GM18508 (cell line): ENCODE measurements around the gene TENM4.

Experiments used
- ATAC-seq: cut with Tn5 transposase; IDR thresholded peaks from one replicate; pipeline ENCODE4 v1.9.1; 2021; ENCODE audit warnings: moderate number of reproducible peaks; ENCODE audit not compliant: insufficient read depth, unreplicated experiment

Gene TENM4

DNA sequence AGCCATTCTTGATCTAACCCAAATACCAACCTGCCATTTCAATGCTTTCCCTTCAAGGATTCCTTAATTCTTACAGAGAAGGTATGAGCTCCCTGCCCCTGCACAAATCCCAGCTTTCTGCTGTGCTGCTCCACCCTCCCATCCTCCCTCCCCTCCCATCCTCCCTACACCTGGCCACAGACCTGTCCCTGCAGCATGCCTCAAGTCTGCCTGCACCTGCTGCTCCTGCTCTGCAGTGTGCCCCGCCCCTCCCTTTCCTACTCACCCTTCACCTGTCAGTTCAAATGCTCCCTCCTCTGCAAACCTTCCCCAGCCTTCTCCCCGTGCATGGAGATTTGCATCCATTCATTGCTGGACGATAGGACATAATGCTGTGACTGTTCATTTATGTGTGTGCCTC is 726.3 kb downstream of the TENM4 start:
- no peak for ATAC-seq

DNA sequence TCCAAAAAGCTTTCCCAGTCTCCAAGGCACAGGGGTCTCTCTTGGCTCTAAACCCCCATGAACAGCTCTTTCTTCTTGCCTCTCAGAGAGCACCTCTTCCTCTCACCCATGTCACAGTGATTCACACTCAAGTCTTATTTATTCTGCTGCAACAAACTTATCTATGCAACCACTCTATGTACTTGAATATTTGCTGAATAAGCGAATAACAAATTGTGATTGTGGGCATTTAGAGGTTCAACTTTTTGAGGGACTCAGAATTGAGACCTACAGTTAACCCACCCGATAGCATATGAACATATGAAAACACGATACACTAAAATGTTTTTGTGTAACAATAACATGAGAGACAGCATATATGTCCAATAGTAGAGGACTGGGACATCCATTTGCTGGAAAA is 729.1 kb downstream of the TENM4 start:
- ATAC-seq, result no peak

DNA sequence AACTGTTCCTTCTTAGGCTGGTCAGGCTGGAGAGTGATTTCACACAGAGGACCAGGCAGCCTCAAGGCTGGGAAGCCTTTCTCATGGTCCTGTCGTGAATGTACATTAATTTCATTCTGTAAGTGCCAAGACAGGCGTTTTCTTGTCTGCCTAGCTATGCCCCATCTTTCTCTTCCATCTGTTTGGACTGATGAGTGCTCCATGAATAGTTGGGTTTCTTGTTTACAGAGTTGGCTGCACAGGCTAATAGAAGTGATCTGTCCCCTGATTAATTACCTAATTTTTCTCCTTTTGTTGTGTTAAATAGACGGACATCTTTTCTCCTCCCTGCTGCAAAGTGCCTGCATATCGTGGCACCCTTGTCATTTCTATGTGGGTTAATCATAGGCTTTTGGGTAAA is 730.4 kb downstream of the TENM4 start:
- ATAC-seq, result no peak

DNA sequence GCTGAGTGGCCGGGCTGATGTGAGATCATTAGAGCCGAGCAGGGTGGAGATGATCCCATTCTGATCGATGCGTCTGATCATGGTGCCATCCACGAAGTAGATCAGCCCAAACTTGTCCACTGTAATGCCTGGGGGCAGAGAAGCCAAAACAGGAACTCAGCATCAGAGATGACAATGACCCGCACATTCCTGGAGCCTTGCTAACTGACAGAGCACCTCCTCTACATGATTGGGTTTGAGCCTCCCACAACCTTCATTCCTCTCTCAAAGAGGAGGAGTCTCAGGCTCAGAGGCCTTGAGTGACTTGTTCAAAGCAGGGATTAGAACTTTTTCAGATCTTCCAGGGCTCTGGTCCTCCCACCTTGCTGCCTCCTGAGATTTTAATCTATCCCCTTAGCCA is 732.4 kb downstream of the TENM4 start:
- no peak for ATAC-seq

DNA sequence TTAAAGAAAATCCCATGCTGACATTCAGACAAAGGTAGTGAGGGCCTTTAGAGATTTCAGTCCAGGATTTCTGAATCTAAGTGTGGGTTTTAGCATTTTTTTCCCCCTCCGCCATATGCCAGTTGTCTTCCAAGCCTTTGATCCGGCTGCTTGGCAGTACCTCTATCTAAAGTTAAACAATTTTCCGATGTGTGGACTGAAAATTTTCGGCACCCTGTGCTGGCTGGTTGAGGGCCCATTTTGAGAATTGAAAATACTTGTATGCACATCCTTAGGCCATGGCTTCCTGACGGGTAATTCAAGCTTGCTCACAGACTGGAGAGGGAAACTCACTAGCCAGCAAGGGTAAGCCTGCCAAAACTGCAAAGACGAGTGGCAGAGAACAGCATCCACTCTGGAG is 734.3 kb downstream of the TENM4 start:
- no peak for ATAC-seq

DNA sequence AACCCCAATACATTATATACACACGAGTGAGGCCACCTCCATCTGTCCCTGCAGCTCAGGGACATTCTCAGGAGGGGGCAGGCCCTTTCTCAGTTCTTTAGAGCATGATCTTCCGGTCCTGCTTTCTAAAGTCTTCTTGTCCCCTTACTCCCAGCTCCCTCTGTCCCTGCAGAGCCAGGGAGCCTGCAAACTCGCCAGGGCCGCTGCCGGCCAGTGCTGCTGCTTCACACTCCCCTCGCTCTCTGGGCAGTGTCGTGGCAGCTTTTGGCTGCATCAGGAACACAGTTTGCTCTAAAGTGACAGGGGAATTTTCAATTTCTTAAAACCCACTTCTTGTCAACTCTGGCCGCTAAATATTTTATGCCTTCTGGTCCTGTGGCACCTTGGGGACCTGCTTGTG is 736.0 kb downstream of the TENM4 start:
- ATAC-seq, result no peak

DNA sequence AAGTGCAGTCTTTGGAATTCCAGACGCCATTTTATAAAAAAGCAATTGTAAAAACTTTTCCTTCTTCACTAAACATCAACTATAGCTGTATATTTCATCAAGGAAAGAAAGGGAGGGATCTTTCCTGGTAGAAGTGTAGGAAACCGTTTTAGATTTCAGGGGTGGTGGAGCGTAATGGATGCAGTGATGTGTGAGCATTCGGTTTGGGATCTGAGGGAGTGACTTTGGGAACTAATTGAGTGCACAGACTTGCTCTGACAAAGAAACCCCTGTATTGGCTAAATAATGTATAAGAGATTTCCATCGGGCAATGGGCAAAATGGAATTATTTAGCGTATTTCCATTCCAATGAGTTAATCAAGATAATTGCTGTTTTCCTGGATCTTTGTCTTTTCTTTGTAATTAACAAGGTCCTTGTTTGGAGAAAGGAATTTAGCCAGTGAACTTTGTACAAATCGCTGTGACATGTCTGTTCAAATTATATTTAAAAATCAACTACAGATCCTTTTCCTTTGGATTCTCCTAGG is 741.2 kb downstream of the TENM4 start:
- no peak for ATAC-seq

DNA sequence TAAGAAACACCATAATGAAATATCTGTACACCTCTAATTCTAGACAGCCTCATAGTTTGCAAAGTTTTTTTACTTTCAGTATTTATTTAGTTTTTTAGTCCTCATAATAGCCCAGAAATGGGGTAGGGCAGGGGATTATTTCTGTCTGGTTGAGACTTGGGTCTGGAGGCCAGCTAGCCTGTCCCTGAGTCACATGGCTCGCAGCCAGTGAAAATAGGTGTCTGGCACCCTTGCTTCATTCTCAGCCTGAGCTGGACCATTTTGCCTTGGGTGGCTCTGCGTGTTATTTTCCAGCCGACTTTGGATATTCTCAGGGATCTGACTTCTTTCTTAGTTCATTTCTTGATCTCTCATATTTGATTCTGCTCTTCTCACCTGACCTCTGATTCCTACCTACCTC is 742.2 kb downstream of the TENM4 start:
- no peak for ATAC-seq

DNA sequence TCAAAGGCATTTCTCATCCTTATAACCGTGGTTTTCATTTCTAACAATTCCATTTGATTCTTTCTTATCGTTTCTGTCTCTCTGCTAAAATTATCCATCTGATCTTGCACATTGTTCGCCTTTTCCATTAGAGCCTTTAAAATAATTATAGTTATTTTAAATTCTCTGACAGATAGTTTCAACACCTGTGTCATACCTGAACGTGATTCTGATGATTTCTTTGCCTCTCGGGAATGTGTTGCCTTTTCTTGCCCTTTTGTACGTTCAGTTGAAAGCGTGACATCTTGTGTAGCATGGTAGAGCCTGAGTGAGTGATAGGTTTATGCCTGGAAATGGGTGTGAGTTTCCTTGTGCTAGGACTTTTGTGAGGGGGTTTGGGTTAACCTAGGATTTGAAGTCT is 744.7 kb downstream of the TENM4 start:
- ATAC-seq, result no peak

DNA sequence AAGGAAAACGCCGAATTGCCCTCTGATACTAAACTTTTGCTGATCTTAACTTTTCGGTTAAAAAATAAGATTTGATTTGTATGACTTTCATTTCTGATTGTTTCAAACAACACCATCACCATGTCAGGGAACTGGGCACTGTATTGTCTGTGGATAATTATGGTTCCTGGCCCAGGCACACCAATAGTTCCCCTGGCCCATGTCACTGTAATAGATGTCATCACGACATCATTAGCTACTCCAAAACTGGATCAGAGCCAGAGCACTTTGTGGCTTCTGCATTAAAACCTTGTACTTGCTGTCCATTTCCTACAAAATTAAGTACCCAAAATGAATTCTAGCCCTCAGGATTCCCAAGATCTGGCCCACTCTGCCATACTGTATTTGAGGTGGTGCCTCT is 746.7 kb downstream of the TENM4 start:
- no peak for ATAC-seq

DNA sequence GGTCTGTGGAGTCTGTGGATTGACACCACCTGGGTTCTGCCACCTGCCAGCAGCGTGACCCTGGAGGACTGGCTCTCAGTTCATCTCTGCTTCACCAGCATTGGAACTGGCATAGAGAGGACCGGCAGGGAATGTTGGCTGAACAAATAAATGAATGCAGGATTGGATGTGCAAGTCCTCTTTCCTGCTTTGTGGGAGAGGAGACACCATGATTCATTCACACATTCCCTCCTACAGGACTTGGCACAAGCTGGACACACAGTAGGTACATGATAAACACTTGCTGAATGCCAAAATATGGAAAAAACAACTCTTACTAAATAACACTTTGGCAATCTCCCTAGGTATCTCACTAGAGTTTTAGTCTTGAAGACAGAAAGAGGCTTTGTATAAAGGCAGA is 749.6 kb downstream of the TENM4 start:
- ATAC-seq, result no peak

DNA sequence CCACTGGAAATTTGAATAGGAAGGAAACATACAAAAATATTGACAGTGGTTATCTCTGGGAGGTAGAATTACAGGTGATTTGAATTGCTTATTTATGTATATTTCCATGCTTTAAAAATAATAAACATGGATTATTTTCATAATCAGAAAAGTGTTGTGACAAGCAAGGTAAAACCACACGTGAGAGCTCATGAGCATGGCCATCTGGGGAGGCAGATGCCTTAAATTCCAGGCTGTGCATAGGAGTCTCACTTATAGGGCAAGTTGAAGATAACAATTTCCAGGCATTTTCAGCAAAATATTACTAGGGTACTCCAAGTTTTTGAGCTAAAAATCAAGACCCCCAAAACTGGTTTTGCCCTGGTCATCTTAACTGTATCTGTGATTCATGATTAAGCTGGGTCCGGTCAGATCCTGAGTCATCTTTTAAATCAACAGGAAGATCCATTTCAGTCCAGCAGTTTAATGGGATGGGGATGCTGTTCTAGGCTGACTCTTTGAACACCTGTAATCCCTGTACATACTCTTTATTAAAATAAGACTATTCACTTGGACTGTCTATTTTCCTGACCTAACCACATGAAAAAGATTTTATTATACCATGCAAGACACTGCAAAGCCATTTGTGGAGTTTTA is 750.4 kb downstream of the TENM4 start:
- no peak for ATAC-seq

DNA sequence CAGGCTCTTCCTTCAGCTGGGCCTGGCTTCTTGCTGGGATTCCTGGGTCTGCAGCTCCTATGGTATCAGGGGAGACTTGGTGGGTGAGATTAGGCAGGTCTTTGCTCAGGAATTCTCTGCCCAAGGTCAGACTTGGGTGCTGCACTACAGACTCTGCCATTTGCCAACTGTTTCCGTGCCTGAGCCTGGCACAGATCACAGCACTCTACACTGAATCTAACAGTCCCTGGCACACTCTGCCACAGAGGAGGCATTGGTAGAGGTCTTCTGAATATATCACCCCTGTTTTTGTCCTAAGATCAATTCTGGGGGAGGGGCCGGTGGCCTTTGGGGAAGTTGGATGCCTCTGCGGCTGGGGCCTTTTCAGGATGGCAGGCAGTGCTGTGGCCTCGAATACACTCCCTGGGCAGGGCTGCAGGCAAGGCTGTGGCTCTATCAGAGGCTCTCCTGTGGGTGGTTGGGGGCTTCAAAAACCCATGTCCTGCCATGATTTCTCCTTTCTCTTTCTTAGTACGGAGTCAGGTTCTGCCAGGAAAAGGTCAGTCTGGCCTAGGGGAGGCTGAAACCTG is 751.2 kb downstream of the TENM4 start:
- ATAC-seq, result no peak

DNA sequence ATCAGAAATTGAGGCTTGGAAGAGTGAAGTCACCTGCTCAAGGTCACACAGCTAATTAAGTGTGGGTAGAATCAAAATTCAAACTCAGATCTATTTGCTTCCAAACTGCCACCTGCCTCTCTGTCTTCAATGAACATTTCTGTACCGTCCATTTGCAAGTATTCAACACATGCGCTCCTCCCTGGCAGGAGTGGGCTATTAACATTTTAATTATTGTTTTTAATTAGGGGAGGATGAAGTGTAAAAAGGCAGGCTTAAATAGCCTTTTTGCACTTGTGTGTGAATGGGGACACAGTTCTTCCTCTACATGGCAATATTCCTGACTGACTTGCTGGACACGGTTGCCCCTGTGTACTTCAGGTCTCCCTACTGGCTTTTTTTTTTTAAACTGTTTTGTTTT is 751.7 kb downstream of the TENM4 start:
- ATAC-seq, result no peak

DNA sequence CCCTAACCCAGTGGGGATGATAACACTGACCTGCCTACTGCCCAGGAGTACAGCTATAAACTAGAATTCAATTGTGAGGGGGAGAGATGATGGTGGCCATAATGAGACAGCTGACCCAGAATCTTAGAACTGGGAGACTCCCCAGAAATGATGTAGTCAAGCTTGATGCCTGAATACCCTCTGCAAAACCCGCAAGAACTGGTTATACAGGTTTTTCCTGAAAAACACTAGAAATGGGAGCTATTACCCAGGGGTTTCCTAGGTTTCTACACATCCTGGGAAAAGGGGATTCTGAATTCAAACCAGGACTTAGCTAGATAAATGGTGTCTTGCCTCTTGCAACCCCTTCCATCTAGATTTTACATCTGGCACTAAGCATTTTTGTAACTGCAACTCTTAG is 752.4 kb downstream of the TENM4 start:
- no peak for ATAC-seq

DNA sequence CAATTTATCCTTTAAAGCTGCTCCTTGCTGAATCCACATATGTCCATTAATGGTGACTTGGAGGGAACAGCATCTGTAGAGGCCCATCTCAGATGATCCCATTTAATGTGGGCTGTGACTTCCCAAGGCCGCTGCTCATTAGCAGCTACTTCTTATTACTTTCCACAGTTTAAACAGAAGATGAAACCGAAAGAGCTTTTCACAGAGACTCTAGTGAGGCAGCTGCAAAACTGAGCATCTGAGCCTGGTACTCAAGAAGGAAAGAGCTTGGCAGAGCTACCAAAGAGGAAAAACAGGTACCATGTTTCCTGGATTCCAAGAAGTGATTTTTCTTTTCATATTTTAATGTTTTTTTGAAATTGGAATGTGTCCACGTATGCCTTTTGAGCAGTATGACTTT is 755.7 kb downstream of the TENM4 start:
- ATAC-seq, result no peak

DNA sequence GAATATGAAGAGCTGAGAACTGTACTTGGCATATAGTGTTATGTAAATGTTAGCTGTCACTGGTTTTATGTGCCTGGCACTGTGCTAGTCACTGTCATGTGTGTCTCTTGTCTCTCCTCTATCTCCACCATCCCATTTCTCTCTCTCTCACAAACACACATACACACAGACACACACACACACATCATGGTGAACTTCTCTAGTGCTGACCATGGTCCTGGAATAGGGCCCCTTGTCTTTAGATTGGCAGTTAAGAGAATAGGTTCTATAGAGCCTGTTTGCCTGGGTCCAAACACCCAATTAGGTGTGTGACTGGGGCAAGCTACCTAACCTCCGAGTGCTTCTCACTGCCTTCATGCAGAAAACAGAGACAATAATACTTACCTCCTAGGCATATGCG is 756.5 kb downstream of the TENM4 start:
- no peak for ATAC-seq

DNA sequence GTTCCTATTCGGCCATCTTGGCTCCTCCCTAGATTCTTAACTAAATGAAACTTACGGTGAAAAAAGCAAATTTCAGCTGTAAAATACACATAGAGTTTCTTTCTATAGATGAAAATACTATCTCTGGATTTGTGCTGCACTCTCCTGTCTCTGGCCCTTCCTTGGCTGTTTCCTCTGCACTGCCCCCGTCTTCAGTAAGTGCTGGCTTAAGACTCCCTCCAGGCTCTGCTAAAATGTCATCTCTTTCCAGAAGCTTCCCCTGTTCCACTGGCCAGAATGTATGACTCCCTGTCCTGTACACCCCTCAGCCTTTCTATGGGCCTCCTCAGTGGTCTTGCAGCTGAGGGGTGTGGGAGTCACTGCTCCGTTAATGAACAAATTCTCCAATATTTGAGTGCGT is 757.1 kb downstream of the TENM4 start:
- no peak for ATAC-seq

DNA sequence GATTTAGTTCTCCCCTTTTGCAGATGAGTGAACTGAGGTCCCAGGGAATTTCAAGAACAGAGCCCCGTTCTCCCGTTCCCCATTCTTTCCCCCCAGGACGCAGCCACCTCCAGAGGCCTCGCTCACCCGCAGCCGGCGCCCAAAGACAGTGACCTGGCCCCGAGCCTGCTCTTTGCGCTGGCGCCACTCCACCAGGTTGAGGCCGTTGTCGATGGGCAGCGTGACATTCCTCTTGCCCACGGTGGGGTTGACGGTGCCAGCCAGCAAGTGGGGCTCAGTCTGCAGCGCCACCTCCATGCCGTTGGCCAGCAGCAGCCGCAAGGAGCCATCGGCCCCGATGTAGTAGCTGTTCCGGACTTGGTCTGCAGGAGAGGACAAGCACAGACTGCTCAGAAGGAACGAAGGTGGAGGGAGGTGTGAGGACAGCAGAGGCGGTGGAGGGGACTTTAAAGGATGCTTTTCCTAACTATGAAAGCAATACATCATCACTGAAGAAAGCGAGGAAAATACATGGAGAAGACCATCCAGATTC is 764.7 kb downstream of the TENM4 start:
- no peak for ATAC-seq

DNA sequence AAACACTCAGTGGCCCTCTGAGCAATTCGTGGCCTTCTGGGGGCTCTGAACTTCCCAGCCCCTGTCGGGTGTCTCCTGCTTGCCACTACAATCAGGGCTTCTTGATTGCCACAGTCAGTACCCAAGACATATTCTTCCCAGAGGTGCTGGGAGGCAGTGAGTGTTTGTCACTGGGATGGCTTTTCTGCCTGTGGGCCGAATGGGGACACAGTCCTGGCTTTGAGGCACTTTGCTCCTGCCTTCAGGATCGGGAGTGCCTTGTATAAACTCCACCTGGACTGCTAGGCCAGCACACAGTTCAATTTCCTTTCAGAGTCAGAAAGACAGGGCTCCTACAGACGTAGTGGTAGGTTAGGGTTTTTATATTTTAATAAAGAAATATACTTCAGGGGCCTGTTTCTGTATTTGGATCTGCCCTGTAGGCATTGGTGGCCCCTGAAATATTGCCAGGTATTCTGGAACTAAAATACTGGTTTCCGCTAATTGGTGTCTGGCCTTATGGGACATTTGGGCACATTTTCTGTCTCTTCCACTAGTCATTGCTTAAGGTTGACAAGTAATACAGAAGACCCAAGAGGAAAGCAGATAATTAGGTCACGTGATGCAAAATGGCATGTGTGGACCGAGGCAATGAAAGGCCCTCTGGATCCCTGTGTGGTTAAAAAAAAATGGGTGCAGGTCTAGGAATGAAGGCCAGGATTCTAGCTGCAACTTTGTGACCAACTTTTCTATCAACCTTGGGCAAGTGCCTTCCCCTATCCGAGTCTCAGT is 767.8 kb downstream of the TENM4 start:
- no peak for ATAC-seq

DNA sequence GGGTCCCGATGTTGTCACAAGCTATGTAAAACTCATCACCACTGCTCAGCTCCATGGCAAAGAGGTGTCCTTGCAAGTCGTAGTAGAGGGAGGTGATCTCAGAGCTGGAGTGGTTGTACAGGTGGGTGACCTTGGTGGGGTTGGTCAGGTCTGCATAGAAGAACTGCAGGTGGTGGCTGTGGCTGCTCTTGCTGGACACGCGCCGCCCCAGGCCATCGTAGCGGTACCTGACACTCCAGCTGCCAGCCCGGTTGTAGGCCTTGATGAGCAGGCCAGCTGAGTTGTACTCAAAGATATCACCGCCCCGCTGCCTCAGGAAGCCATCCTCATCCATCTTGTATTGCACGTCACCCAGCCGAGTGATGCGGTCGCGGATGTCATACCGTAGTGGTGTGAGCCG is 771.6 kb downstream of the TENM4 start:
- ATAC-seq, result no peak
